ENCODE results near the gene NUP210.

Gene NUP210

GRCh38 chr3:13427662-13428603 is 7.8 kb upstream of the NUP210 start:
- H3K4me3 ChIP-seq (ENCODE audit: low read depth, low read length): no peak overlapping the region
- no peak for DNase-seq (ENCODE audit: low read depth)

DNA sequence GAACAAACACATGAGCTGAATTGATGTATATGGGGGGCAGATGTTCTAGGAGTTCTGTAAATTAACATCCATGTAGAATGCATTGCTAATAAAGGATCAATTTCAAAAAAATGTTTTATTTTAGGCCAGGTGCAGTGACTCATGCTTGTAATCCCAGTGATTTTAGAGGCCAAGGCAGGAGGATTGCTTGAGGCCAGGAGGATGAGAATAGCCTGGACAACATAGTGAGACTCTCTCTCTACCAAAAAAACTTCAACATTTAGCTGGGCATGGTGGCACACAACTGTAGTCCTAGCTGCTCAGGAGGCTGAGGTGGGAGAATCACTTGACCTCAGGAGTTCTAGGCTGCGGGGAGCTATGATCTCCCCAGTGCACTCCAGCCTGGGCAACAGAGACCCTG is 6.5 kb upstream of the NUP210 start:
- DNase-seq (ENCODE audit: low read depth): no peak
- TF ChIP-seq, protein P1, sequence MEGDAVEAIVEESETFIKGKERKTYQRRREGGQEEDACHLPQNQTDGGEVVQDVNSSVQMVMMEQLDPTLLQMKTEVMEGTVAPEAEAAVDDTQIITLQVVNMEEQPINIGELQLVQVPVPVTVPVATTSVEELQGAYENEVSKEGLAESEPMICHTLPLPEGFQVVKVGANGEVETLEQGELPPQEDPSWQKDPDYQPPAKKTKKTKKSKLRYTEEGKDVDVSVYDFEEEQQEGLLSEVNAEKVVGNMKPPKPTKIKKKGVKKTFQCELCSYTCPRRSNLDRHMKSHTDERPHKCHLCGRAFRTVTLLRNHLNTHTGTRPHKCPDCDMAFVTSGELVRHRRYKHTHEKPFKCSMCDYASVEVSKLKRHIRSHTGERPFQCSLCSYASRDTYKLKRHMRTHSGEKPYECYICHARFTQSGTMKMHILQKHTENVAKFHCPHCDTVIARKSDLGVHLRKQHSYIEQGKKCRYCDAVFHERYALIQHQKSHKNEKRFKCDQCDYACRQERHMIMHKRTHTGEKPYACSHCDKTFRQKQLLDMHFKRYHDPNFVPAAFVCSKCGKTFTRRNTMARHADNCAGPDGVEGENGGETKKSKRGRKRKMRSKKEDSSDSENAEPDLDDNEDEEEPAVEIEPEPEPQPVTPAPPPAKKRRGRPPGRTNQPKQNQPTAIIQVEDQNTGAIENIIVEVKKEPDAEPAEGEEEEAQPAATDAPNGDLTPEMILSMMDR (conservative IDR thresholded peaks at IDR 0.05; ENCODE audit: low read depth, low read length): no peak
- H3K4me3 ChIP-seq (ENCODE audit: low read depth, low read length): no peak overlapping the region

More at GRCh38 chr3:13427662-13428603, 7.8 kb upstream of the NUP210 start:
- TF ChIP-seq, protein P1 (conservative IDR thresholded peaks at IDR 0.05; ENCODE audit: low read depth, low read length): no peak

DNA sequence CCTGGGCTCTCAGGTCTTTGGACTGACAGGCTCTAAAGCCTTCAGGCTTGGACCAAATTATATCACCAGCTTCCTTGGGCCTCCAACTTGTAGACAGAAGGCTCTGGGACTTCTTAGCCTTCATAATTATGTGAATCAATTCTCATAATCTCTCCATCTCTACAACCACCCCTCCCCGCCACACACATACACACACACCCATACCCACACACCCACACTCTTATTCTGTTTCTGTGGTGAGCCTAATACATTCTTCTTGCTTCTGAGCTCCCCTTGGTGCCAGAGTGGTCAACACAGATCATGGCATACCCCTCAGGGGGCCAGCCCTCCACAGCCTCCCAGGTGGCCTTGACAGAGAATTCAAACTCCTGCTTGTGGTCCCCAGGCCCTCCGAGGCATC is 5.6 kb upstream of the NUP210 start:
- DNase-seq (ENCODE audit: low read depth): no peak
- TF ChIP-seq, protein P1 (conservative IDR thresholded peaks at IDR 0.05; ENCODE audit: low read depth, low read length): no peak

GRCh38 chr3:13424865-13425617 is 4.9 kb upstream of the NUP210 start:
- H3K4me3 ChIP-seq (ENCODE audit: low read depth, low read length): no peak overlapping the region
- no peak for DNase-seq (ENCODE audit: low read depth)
- TF ChIP-seq, protein P1 (conservative IDR thresholded peaks at IDR 0.05; ENCODE audit: low read depth, low read length): no peak

More for the DNA sequence above, 5.6 kb upstream of the NUP210 start:
- no peak overlapping the region for H3K4me3 ChIP-seq (ENCODE audit: low read depth, low read length)

DNA sequence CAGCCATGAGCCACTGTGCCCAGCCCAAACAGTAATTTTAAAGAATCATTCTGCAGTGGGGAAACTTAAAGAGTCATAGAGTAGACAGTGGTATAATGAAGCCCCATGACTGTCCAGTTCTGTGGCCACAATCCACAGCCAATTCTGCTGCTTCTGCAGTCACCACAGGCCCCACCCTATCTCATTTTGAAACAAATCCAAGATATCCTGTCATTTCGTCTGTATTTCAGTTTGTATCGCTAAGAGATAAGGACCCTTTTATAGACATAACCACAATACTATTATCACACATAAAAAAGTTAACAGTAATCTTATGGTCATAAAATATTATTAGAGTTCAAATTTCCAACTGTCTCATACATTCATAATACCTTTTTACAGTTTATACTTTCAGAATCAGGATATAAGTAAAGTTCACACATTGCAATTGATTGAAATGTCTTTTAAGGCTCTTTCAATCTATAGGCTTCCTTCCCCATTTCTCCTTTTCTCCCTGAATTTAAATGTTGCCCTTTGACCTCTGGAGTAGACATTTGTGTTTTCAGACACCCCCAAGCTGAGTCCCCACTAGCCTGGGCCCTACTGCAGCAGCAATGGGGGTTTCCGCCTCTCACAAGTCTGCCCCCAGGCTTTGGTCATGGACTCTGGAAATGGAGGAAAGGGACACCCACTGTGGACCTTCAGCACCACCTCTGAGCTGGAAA is 4.2 kb upstream of the NUP210 start:
- H3K4me3 ChIP-seq (ENCODE audit: low read depth, low read length): no peak overlapping the region
- no peak for DNase-seq (ENCODE audit: low read depth)
- TF ChIP-seq, protein P1 (conservative IDR thresholded peaks at IDR 0.05; ENCODE audit: low read depth, low read length): no peak

GRCh38 chr3:13420831-13421765 is 976 bp upstream of the NUP210 start:
- no peak overlapping the region for H3K4me3 ChIP-seq (ENCODE audit: low read depth, low read length)
- DNase-seq (ENCODE audit: low read depth): no peak
- TF ChIP-seq, protein P1 (conservative IDR thresholded peaks at IDR 0.05; ENCODE audit: low read depth, low read length): no peak

Measured in choroid plexus epithelial cell (primary cell).